ENCODE measurements around the gene TSPAN18. TPM values are rescaled to one million over a fixed set of nuclear protein-coding genes. Genes with fewer than 3 reads are reported as not detected.

Gene TSPAN18
- total RNA-seq, 6 donors from 2014 or later: 8.2 to 48.6 (median 17.5) TPM

- peaks cover 24 to 68% (median 48%) of the 10 kb centered on the region in 4 donors for H3K4me1 ChIP-seq
- H3K4me3 ChIP-seq: peak overlapping the region; percentile 75 to 98 (median 93)
- TF ChIP-seq EP300 (IDR thresholded peaks at IDR 0.05) (no peak), CTCF (IDR thresholded peaks at IDR 0.05) (no peak), POLR2AphosphoS5 (IDR thresholded peaks at IDR 0.05) (no peak), POLR2A (IDR thresholded peaks at IDR 0.05) (no peak)
- peak overlapping the region; percentile 79 to 95 (median 88) for H3K27ac ChIP-seq
- H3K9me3 ChIP-seq: no peaks in the 10 kb centered on the region
- H3K36me3 ChIP-seq: peaks cover 0 to 2% (median 0%) of the 10 kb centered on the region in 4 donors
- 1 to 3% methylated on average over 22 to 55 of the region's 63 CpGs for WGBS, 2 donors
- ATAC-seq (ENCODE audit: low FRiP score in 2 of 2): peak in 1 of 2 donors; percentile 28
- H3K27me3 ChIP-seq: no peaks in the 10 kb centered on the region
- DNase-seq: peak; percentile 38 to 89
Observed at GRCh38 chr11:44950031-44950624, 223.4 kb downstream of the TSPAN18 start.

- peaks cover 27 to 66% (median 48%) of the 10 kb centered on the region in 4 donors for H3K4me1 ChIP-seq
Observed at GRCh38 chr11:44950625-44951476, 224.1 kb downstream of the TSPAN18 start, which contains the start of gene TP53I11. TSS of gene TP53I11 (minus strand) at chr11:44950883. CDS start at chr11:44938335, 12,548 bp downstream.

DNA sequence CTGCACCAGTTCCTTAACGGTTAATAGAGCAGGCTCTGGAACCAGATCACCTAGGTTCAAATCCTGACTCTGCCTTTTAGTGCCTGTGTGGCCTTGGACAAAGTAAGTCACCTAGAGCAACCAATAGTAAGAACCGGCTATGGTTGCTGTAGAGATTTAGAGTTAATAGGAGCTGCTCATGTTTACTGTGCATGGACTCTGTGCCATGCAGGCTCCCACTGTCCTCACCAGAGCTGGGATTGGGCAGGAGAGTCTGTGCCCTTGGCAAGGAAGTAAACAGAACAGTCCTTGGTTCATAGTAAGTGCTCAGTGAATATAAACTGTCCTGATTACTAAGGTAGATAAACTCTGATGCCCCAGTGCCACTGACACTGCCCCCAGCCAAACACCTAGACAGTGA is 225.3 kb downstream of the TSPAN18 start:
- ATAC-seq (ENCODE audit: low FRiP score in 2 of 2): no peak
- Histone ChIP-seq H3K36me3 (no peaks in the 10 kb centered on the region), H3K4me1 (peaks cover 30 to 69% (median 55%) of the 10 kb centered on the region in 4 donors), H3K27ac (no peak overlapping the region), H3K4me3 (no peak overlapping the region), H3K9me3 (no peaks in the 10 kb centered on the region), H3K27me3 (no peaks in the 10 kb centered on the region)
- 60 to 86% methylated on average over 1 to 2 of the region's 2 CpGs for WGBS, 2 donors
- TF ChIP-seq CTCF (IDR thresholded peaks at IDR 0.05) (no peak), POLR2AphosphoS5 (IDR thresholded peaks at IDR 0.05) (no peak), POLR2A (IDR thresholded peaks at IDR 0.05) (no peak), EP300 (IDR thresholded peaks at IDR 0.05) (no peak)
- DNase-seq: no peak

More at GRCh38 chr11:44950625-44951476, 224.1 kb downstream of the TSPAN18 start, which contains the start of gene TP53I11:
- H3K36me3 ChIP-seq: peaks cover 0 to 2% (median 0%) of the 10 kb centered on the region in 4 donors
- peak; percentile 85 to 87 for ATAC-seq (ENCODE audit: low FRiP score in 2 of 2)
- 14 to 76% methylated on average over 6 to 54 of the region's 83 CpGs for WGBS, 2 donors
- DNase-seq: peak; percentile 90 to 97
- no peaks in the 10 kb centered on the region for H3K9me3 ChIP-seq
- TF ChIP-seq POLR2A (IDR thresholded peaks at IDR 0.05) (peak in 3 of 4 donors; percentile 75 to 95 (median 83)), POLR2AphosphoS5 (IDR thresholded peaks at IDR 0.05) (peak; percentile 44 to 77), CTCF (IDR thresholded peaks at IDR 0.05) (peak; percentile 59 to 93 (median 65)), EP300 (IDR thresholded peaks at IDR 0.05) (no peak)
- H3K4me3 ChIP-seq: peak within 1 kb of the TSS; percentile 75 to 98 (median 93)
- peak within 1 kb of the TSS; percentile 79 to 95 (median 88) for H3K27ac ChIP-seq
- no peaks in the 10 kb centered on the region for H3K27me3 ChIP-seq

- H3K9me3 ChIP-seq: no peaks in the 10 kb centered on the region
- peaks cover 30 to 70% (median 53%) of the 10 kb centered on the region in 4 donors for H3K4me1 ChIP-seq
- H3K4me3 ChIP-seq: no peak overlapping the region
- H3K36me3 ChIP-seq: no peaks in the 10 kb centered on the region
- TF ChIP-seq POLR2AphosphoS5 (IDR thresholded peaks at IDR 0.05) (no peak), POLR2A (IDR thresholded peaks at IDR 0.05) (no peak), CTCF (IDR thresholded peaks at IDR 0.05) (no peak), EP300 (IDR thresholded peaks at IDR 0.05) (no peak)
- ATAC-seq (ENCODE audit: low FRiP score in 2 of 2) (no peak), DNase-seq (no peak)
- no peaks in the 10 kb centered on the region for H3K27me3 ChIP-seq
- 46 to 80% methylated on average over 2 to 3 of the region's 3 CpGs for WGBS, 2 donors
- H3K27ac ChIP-seq: peak overlapping the region in 1 of 4 donors; percentile 20
Observed at GRCh38 chr11:44952500-44953260, 225.9 kb downstream of the TSPAN18 start.
